Measurements from ENCODE around the gene KLF16. TPM values are rescaled to one million over a fixed set of nuclear protein-coding genes. Genes with fewer than 3 reads are reported as not detected.

Gene KLF16
- polyA plus RNA-seq, 4 donors, result 7.8 to 18.6 (median 14.0) TPM

DNA sequence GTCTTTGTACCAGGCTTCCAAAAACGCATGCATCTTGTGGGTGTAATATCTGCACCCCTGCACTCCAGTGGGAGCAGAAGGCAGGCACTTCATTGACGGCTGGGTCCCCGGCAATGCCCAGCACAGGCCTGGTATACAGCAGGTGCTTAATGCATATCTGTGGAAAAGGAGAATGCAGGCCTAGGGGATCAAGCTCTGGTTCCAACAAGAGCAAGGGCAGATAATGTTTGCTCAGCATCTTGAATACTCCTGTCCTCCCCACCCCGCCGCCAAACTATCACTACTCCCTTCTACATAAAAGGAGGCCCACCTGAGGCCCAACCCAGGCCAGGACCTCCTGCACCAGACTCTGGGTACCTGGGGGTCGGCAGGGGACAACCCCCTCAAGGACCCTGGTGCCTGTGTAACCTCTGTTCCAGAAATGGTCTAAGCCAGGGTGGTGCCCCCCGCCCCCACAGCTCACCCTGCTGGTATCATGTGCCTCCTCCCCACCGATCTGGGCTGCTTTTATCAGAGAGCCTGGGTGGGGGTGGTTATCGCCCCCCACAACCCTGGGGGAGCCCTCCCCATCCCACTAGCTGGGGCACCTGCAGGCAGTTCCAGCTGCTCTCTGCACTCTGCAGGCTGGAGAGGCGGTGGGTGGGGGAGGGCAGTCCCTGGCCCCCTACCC, 4.8 kb downstream of the KLF16 start:
- Histone ChIP-seq H3K9me3 (ENCODE audit: control insufficient read depth in 2 of 2, insufficient read depth in 1 of 2, low read depth in 1 of 2, low read length in 1 of 2) (no peaks in the 10 kb centered on the region), H3K27ac (ENCODE audit: low read depth in 1 of 3, low read length in 2 of 3) (peak overlapping the region; percentile 95 to 98 (median 96)), H3K4me3 (ENCODE audit: low read depth in 1 of 3, low read length in 3 of 3) (no peak overlapping the region), H3K4me1 (ENCODE audit: control insufficient read depth in 3 of 3, insufficient read depth in 2 of 3, low read depth in 1 of 3, low read length in 2 of 3) (peaks cover 26 to 79% (median 38%) of the 10 kb centered on the region in 3 donors), H3K36me3 (ENCODE audit: control insufficient read depth in 3 of 3, insufficient read depth in 2 of 3, low read depth in 1 of 3, low read length in 3 of 3) (peaks cover 0 to 27% (median 0%) of the 10 kb centered on the region in 3 donors), H3K27me3 (ENCODE audit: control insufficient read depth in 3 of 3, insufficient read depth in 3 of 3, low read length in 3 of 3) (no peaks in the 10 kb centered on the region)
- 27 to 56% (median 42%) methylated on average over 9 to 10 of the region's 10 CpGs for WGBS, 3 donors
- FAIRE-seq (no peak), DNase-seq (no peak)

DNA sequence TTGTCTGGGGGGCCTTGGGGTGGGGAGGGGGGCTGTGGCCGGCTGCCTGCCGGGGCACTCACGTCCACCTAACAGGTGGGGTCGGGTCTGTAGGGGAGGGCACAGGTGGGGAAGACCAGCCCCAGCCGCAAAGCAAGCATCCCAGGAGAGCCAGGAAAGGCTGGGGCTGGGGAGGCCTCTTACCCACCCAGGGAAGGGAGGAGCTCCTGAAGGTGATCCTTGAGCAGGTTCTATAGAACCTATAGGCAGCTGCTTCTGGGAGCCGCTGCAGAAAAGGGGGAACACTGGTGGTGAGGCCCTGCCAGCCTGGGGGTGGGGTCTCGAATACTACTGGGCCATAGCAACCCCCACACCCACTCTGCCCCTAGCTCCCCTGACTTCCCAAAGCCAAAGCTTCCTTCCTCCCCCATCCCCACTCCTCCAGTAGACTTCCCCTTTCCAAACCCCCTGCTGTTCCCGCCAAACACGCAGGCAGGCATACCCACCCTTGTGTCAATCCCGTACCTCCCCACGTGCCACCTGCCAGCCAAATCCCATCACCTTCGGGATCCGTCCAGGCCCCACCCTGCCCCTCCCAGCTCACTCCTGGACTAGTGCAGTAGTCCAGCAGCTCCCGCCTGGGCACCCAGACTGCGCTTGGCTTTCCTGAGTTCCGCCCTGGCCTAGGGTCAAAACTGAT, 5.6 kb downstream of the KLF16 start:
- Histone ChIP-seq H3K4me1 (ENCODE audit: control insufficient read depth in 3 of 3, insufficient read depth in 2 of 3, low read depth in 1 of 3, low read length in 2 of 3) (peaks cover 27 to 86% (median 40%) of the 10 kb centered on the region in 3 donors), H3K9me3 (ENCODE audit: control insufficient read depth in 2 of 2, insufficient read depth in 1 of 2, low read depth in 1 of 2, low read length in 1 of 2) (no peaks in the 10 kb centered on the region), H3K4me3 (ENCODE audit: low read depth in 1 of 3, low read length in 3 of 3) (peak overlapping the region in 2 of 3 donors; percentile 46 to 62), H3K27me3 (ENCODE audit: control insufficient read depth in 3 of 3, insufficient read depth in 3 of 3, low read length in 3 of 3) (no peaks in the 10 kb centered on the region), H3K36me3 (ENCODE audit: control insufficient read depth in 3 of 3, insufficient read depth in 2 of 3, low read depth in 1 of 3, low read length in 3 of 3) (peaks cover 0 to 35% (median 0%) of the 10 kb centered on the region in 3 donors), H3K27ac (ENCODE audit: low read depth in 1 of 3, low read length in 2 of 3) (peak overlapping the region; percentile 95 to 98 (median 96))
- DNase-seq (peak; percentile 41 to 83), FAIRE-seq (no peak)
- WGBS, 3 donors, result 13 to 45% (median 34%) methylated on average over 14 to 16 of the region's 16 CpGs

DNA sequence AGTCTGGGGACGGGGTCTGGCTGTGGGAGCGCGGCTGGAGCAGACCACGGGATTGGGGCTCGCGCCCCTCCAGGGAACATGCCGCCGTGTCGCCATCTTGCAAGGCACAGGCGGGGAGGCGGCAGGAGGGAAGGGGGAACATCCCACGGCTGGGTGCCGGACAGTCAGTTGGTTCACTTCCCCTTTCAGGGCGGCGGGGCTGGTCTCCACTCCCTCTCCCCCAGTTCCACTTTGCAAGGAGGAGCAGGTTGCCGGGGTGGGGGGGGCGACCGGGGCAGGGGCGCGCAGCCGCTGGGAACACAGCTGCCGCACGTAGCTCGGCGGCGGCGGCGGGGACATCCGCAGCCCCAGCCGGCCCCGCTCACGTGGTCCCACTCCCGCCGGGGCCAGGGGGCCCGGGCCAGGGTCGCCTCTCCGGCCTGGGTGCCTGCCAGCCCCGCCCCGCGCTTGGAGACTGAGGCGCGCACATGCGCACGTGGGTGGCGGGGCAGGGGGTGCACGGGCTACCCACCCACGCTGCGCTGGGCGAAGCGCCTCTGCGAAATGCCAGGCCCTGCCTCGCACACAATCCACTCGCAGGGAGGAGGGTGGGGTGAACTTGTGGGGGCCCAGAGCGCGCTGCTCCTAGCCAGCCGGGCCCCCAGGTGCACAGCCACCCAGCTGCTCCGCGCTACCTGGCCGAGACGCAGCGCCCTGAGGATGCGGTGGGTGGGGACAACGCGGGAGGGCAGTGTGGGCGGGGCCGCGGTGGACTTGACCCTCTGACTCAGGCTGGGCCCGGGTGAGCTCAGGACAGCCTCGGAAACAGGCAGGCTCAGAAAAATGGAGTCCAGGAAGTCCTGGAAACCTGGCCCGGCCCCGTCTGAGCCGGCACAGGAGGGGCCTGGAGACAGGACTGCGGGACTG, 6.4 kb downstream of the KLF16 start:
- WGBS, 3 donors, result 1 to 2% (median 2%) methylated on average over 44 to 73 of the region's 73 CpGs
- Histone ChIP-seq H3K27ac (ENCODE audit: low read depth in 1 of 3, low read length in 2 of 3) (peak overlapping the region; percentile 96 to 98 (median 96)), H3K4me3 (ENCODE audit: low read depth in 1 of 3, low read length in 3 of 3) (peak overlapping the region; percentile 31 to 62 (median 46)), H3K27me3 (ENCODE audit: control insufficient read depth in 3 of 3, insufficient read depth in 3 of 3, low read length in 3 of 3) (no peaks in the 10 kb centered on the region), H3K9me3 (ENCODE audit: control insufficient read depth in 2 of 2, insufficient read depth in 1 of 2, low read depth in 1 of 2, low read length in 1 of 2) (no peaks in the 10 kb centered on the region), H3K36me3 (ENCODE audit: control insufficient read depth in 3 of 3, insufficient read depth in 2 of 3, low read depth in 1 of 3, low read length in 3 of 3) (peaks cover 0 to 39% (median 0%) of the 10 kb centered on the region in 3 donors), H3K4me1 (ENCODE audit: control insufficient read depth in 3 of 3, insufficient read depth in 2 of 3, low read depth in 1 of 3, low read length in 2 of 3) (peaks cover 27 to 94% (median 40%) of the 10 kb centered on the region in 3 donors)
- FAIRE-seq (no peak), DNase-seq (peak; percentile 96 to 97)

- no peaks in the 10 kb centered on the region for H3K9me3 ChIP-seq (ENCODE audit: control insufficient read depth in 2 of 2, insufficient read depth in 1 of 2, low read depth in 1 of 2, low read length in 1 of 2)
- peaks cover 0 to 38% (median 0%) of the 10 kb centered on the region in 3 donors for H3K36me3 ChIP-seq (ENCODE audit: control insufficient read depth in 3 of 3, insufficient read depth in 2 of 3, low read depth in 1 of 3, low read length in 3 of 3)
- H3K4me3 ChIP-seq (ENCODE audit: low read depth in 1 of 3, low read length in 3 of 3), result peak overlapping the region; percentile 31 to 62 (median 46)
- FAIRE-seq (no peak), DNase-seq (no peak)
- H3K4me1 ChIP-seq (ENCODE audit: control insufficient read depth in 3 of 3, insufficient read depth in 2 of 3, low read depth in 1 of 3, low read length in 2 of 3), result peaks cover 27 to 92% (median 35%) of the 10 kb centered on the region in 3 donors
- H3K27me3 ChIP-seq (ENCODE audit: control insufficient read depth in 3 of 3, insufficient read depth in 3 of 3, low read length in 3 of 3), result no peaks in the 10 kb centered on the region
- 21 to 27% (median 25%) methylated on average over 6 of the region's 6 CpGs for WGBS, 3 donors
- peak overlapping the region; percentile 96 to 98 (median 96) for H3K27ac ChIP-seq (ENCODE audit: low read depth in 1 of 3, low read length in 2 of 3)
Measured at GRCh38 chr19:1856345-1856697, 7.1 kb downstream of the KLF16 start.

DNA sequence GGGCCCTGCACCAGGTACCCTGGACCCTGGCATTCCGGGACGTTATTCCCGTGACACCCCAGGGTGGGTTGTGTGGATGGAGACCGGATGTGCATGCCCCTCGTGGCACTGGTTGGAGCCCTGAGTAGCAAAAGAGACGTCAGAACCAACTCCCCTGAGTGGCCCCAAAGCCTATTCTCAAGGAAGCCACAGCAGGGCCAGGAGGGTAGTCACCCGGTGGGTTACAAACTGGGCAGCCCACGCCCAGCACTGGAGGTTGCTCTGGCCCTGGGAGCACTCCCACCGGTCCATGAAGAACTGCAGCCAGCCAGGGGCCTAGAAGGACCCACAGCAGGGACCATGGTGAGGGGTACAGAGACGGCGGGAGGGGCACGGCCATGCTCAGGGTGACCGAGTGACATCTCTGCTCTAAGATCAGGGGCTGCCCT, 7.5 kb downstream of the KLF16 start:
- peak in 1 of 2 donors; percentile 49 for DNase-seq
- Histone ChIP-seq H3K36me3 (ENCODE audit: control insufficient read depth in 3 of 3, insufficient read depth in 2 of 3, low read depth in 1 of 3, low read length in 3 of 3) (peaks cover 0 to 38% (median 0%) of the 10 kb centered on the region in 3 donors), H3K4me1 (ENCODE audit: control insufficient read depth in 3 of 3, insufficient read depth in 2 of 3, low read depth in 1 of 3, low read length in 2 of 3) (peaks cover 24 to 89% (median 32%) of the 10 kb centered on the region in 3 donors), H3K27me3 (ENCODE audit: control insufficient read depth in 3 of 3, insufficient read depth in 3 of 3, low read length in 3 of 3) (no peaks in the 10 kb centered on the region), H3K4me3 (ENCODE audit: low read depth in 1 of 3, low read length in 3 of 3) (peak overlapping the region in 2 of 3 donors; percentile 3 to 62), H3K9me3 (ENCODE audit: control insufficient read depth in 2 of 2, insufficient read depth in 1 of 2, low read depth in 1 of 2, low read length in 1 of 2) (no peaks in the 10 kb centered on the region), H3K27ac (ENCODE audit: low read depth in 1 of 3, low read length in 2 of 3) (peak overlapping the region; percentile 96 to 98 (median 96))
- FAIRE-seq, result no peak
- 9 to 13% (median 11%) methylated on average over 13 of the region's 13 CpGs for WGBS, 3 donors

DNA sequence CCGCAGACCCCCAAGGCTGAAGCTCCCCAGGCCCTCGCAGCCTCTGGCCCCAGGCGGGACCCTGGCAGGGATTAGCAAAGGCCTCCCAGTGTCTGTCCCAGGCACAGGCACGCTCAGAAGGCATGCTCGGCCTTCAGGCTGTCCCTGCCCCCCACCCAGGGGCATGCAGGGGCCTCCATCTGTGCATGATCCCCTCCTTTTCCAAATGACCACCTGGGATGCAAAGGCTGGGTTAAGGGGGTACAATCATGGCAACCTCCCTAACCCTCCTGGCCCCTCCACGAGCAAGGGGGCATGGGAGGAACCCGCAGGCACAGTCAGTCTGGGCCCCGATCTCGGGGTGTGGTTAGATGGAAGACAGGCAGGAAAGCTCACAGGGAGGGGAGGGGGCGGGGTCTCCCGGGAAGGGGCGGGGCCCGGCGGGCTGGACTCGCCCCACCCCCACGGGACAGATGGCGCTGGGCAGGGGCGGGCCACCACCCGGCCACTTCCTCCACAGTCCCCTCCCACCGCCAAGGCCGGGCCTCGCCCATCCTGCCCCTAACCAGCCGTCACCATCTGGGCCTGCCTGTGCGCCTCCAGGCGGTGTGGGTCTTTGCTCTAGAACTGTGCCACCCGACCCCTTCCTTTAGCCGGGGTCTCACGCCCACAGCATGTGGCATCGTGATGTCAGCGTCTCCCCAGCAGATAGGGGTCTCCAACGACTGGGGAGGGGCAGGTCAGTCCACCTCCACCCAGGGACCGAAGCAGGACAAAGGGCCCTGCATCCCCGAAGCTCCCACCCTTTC, 8.1 kb downstream of the KLF16 start:
- peak overlapping the region in 2 of 3 donors; percentile 4 to 62 for H3K4me3 ChIP-seq (ENCODE audit: low read depth in 1 of 3, low read length in 3 of 3)
- H3K27me3 ChIP-seq (ENCODE audit: control insufficient read depth in 3 of 3, insufficient read depth in 3 of 3, low read length in 3 of 3), result no peaks in the 10 kb centered on the region
- WGBS, 3 donors, result 7 to 12% (median 10%) methylated on average over 23 to 33 of the region's 33 CpGs
- peaks cover 24 to 83% (median 26%) of the 10 kb centered on the region in 3 donors for H3K4me1 ChIP-seq (ENCODE audit: control insufficient read depth in 3 of 3, insufficient read depth in 2 of 3, low read depth in 1 of 3, low read length in 2 of 3)
- DNase-seq (peak; percentile 95 to 96), FAIRE-seq (no peak)
- H3K27ac ChIP-seq (ENCODE audit: low read depth in 1 of 3, low read length in 2 of 3), result peak overlapping the region; percentile 96 to 98 (median 96)
- no peaks in the 10 kb centered on the region for H3K9me3 ChIP-seq (ENCODE audit: control insufficient read depth in 2 of 2, insufficient read depth in 1 of 2, low read depth in 1 of 2, low read length in 1 of 2)
- peaks cover 0 to 38% (median 0%) of the 10 kb centered on the region in 3 donors for H3K36me3 ChIP-seq (ENCODE audit: control insufficient read depth in 3 of 3, insufficient read depth in 2 of 3, low read depth in 1 of 3, low read length in 3 of 3)

- H3K4me1 ChIP-seq (ENCODE audit: control insufficient read depth in 3 of 3, insufficient read depth in 2 of 3, low read depth in 1 of 3, low read length in 2 of 3), result peaks cover 22 to 76% (median 23%) of the 10 kb centered on the region in 3 donors
- WGBS, 3 donors, result 77 to 80% (median 79%) methylated on average over 32 to 37 of the region's 37 CpGs
- H3K27me3 ChIP-seq (ENCODE audit: control insufficient read depth in 3 of 3, insufficient read depth in 3 of 3, low read length in 3 of 3), result no peaks in the 10 kb centered on the region
- FAIRE-seq (no peak), DNase-seq (no peak)
- peak overlapping the region; percentile 77 to 96 (median 83) for H3K27ac ChIP-seq (ENCODE audit: low read depth in 1 of 3, low read length in 2 of 3)
- H3K36me3 ChIP-seq (ENCODE audit: control insufficient read depth in 3 of 3, insufficient read depth in 2 of 3, low read depth in 1 of 3, low read length in 3 of 3), result peaks cover 0 to 38% (median 0%) of the 10 kb centered on the region in 3 donors
- no peaks in the 10 kb centered on the region for H3K9me3 ChIP-seq (ENCODE audit: control insufficient read depth in 2 of 2, insufficient read depth in 1 of 2, low read depth in 1 of 2, low read length in 1 of 2)
- H3K4me3 ChIP-seq (ENCODE audit: low read depth in 1 of 3, low read length in 3 of 3), result no peak overlapping the region
Measured at GRCh38 chr19:1854542-1855039, 8.8 kb downstream of the KLF16 start.

Data from small intestine (tissue), 7 donors.